Right atrium auricular region (tissue), 2 donors: ENCODE results near the gene LMO7. TPM values are rescaled to one million over a fixed set of nuclear protein-coding genes. Genes with fewer than 3 reads are reported as not detected.
"Not testable (repeated sequence)": the region's sequence is repeated elsewhere in the genome, so short reads cannot be mapped to it uniquely, and the experiment has no call there.

ENCODE experiments used
- DNase-seq: peaks from one replicate; pipeline ENCODE4 v3.0.0-alpha.2; 2019; ENCODE audit warnings: low spot score
- H3K27ac ChIP-seq, 2 donors: fragments of 200-600 bp; sonication (generic); 1 replicate in 1 of 2; 2 replicates in 1 of 2; pipeline ENCODE4 v1.5.1; 2016 to 2019
- H3K27me3 ChIP-seq, 2 donors: fragments of 200-600 bp; sonication (generic); one replicate each; pipeline versions ENCODE4 v1.5.1 to v1.6.0; 2017 to 2019
- H3K36me3 ChIP-seq: fragments of 200-600 bp; sonication (generic); one replicate; pipeline ENCODE4 v1.5.1; 2016
- H3K4me1 ChIP-seq, 2 donors: fragments of 200-600 bp; sonication (generic); one replicate each; pipeline versions ENCODE4 v1.5.1 to v1.6.0; 2017 to 2019
- H3K4me3 ChIP-seq, 2 donors: fragments of 200-600 bp; sonication (generic); 1 replicate in 1 of 2; 2 replicates in 1 of 2; pipeline ENCODE4 v1.5.1; 2017 to 2019; ENCODE audit warnings: mild to moderate bottlenecking in 1 of 2, moderate library complexity in 1 of 2
- H3K9me3 ChIP-seq, 2 donors: fragments of 200-600 bp; sonication (generic); one replicate each; pipeline ENCODE4 v1.5.1; 2019
- CTCF ChIP-seq, 2 donors: fragments of 200-600 bp; sonication (generic); IDR thresholded peaks; one replicate each; pipeline ENCODE4 v1.5.1; 2019; ENCODE audit warnings: antibody characterized with exemption in 2 of 2
- total RNA-seq, 2 donors: library from RNA; depleted of rRNA; stranded (reverse); fragments of >200 nt; gene quantifications; one replicate each; pipeline ENCODE4 v1.1.0, GENCODE V29; 2016

The LMO7 gene
- total RNA-seq, 2 donors from 2014 or later: 319 to 484 TPM

GRCh38 chr13:75661443-75661842 lies 25.3 kb downstream of the LMO7 start:
- Histone ChIP-seq H3K27ac (no peak overlapping the region), H3K9me3 (no peaks in the 10 kb centered on the region), H3K4me3 (no peak overlapping the region), H3K27me3 (no peaks in the 10 kb centered on the region), H3K4me1 (no peaks in the 10 kb centered on the region), H3K36me3 (no peaks in the 10 kb centered on the region)
- TF ChIP-seq CTCF (IDR thresholded peaks at IDR 0.05): no peak
- DNase-seq: no peak

GRCh38 chr13:75666646-75667351 lies 30.7 kb downstream of the LMO7 start:
- Histone ChIP-seq H3K36me3 (no peaks in the 10 kb centered on the region), H3K9me3 (no peaks in the 10 kb centered on the region), H3K4me1 (no peaks in the 10 kb centered on the region), H3K4me3 (no peak overlapping the region), H3K27me3 (no peaks in the 10 kb centered on the region), H3K27ac (no peak overlapping the region)
- no peak for TF ChIP-seq CTCF (IDR thresholded peaks at IDR 0.05)
- no peak for DNase-seq

DNA sequence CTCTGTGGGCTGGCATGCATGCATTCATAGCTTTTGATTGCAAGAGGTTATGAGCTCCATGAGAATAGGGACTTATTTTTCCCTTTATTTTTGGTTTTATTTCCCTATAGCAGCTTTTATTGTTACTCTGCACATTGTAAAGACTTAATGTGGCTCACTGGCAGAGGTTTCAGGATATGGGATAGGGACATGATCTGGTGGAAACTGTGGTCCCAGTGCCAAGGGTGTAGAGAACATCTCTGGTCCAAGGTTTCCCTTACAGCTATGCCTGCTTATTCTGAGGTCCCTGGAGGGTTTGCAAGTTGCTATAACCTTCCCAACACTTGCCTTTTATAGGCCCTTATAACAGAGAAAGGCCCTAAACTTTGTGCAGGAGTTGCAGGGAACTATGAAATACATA lies 33.6 kb downstream of the LMO7 start:
- Histone ChIP-seq H3K27me3 (no peaks in the 10 kb centered on the region), H3K9me3 (no peaks in the 10 kb centered on the region), H3K4me1 (no peaks in the 10 kb centered on the region), H3K27ac (no peak overlapping the region), H3K4me3 (no peak overlapping the region), H3K36me3 (no peaks in the 10 kb centered on the region)
- no peak for DNase-seq
- TF ChIP-seq CTCF (IDR thresholded peaks at IDR 0.05): no peak

DNA sequence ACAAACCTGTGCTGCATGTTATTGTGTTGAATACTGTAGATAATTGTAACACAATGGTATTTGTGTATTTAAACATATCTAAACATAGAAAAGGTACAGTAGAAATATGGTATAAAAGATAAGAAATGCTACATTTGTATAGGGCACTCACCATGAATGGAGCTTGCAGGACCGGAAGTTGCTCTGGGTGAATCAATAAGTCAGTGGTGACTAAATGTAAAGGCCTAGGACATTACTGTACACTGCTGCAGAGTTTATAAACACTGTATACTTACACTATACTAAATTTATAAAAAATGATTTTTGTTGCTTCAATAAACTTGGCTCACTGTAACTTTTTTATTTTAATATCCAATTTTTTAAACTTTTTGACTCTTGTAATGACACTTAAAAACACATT lies 34.4 kb downstream of the LMO7 start:
- no peaks in the 10 kb centered on the region for H3K9me3 ChIP-seq
- DNase-seq: no peak
- no peak overlapping the region for H3K27ac ChIP-seq
- no peak for TF ChIP-seq CTCF (IDR thresholded peaks at IDR 0.05)
- no peaks in the 10 kb centered on the region for H3K4me1 ChIP-seq
- no peaks in the 10 kb centered on the region for H3K36me3 ChIP-seq
- no peaks in the 10 kb centered on the region for H3K27me3 ChIP-seq
- no peak overlapping the region for H3K4me3 ChIP-seq

- no peaks in the 10 kb centered on the region for H3K36me3 ChIP-seq
- no peaks in the 10 kb centered on the region for H3K9me3 ChIP-seq
- no peak for DNase-seq
- no peak overlapping the region for H3K4me3 ChIP-seq
- H3K4me1 ChIP-seq: no peaks in the 10 kb centered on the region
- TF ChIP-seq CTCF (IDR thresholded peaks at IDR 0.05): no peak
- H3K27ac ChIP-seq: no peak overlapping the region
- no peaks in the 10 kb centered on the region for H3K27me3 ChIP-seq
These were observed 39.3 kb downstream of the LMO7 start for GRCh38 chr13:75675421-75675820.

GRCh38 chr13:75679459-75679858 lies 43.3 kb downstream of the LMO7 start:
- TF ChIP-seq CTCF (IDR thresholded peaks at IDR 0.05): no peak
- H3K27ac ChIP-seq: no peak overlapping the region

DNA sequence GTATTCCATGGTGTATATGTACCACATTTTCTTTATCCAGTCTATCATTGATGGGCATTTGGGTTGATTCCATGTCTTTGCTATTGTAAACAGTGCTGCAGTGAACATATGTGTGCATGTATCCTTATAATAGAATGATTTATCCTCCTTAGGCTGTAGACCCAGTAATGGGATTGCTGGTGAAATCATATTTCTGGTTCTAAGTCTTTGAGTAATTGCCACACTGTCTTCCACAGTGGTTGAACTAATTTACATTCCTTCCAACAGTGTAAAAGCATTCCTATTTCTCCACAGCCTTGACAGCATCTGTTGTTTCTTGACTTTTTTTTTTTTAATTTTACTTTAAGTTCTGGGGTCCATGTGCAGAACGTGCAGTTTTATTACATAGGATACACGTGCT lies 44.1 kb downstream of the LMO7 start:
- not testable (repeated sequence) for H3K36me3 ChIP-seq, H3K4me3 ChIP-seq, H3K27me3 ChIP-seq, H3K9me3 ChIP-seq, H3K4me1 ChIP-seq, H3K27ac ChIP-seq, DNase-seq

More at GRCh38 chr13:75679459-75679858, 43.3 kb downstream of the LMO7 start:
- no peaks in the 10 kb centered on the region for H3K9me3 ChIP-seq
- H3K36me3 ChIP-seq: no peaks in the 10 kb centered on the region
- no peak overlapping the region for H3K4me3 ChIP-seq
- no peaks in the 10 kb centered on the region for H3K27me3 ChIP-seq
- DNase-seq: no peak
- H3K4me1 ChIP-seq: no peaks in the 10 kb centered on the region
